ENCODE results near the gene IPP.

IPP gene

GRCh38 chr1:45667321-45668111 lies 82.9 kb downstream of the IPP start:
- DNase-seq (ENCODE audit: extremely low read depth, low read depth), result no peak
- no peak for TF ChIP-seq CTCF (IDR thresholded peaks at IDR 0.05; ENCODE audit: low read depth, low read length)

GRCh38 chr1:45666836-45667235 lies 83.6 kb downstream of the IPP start:
- no peak for DNase-seq (ENCODE audit: extremely low read depth, low read depth)
- no peak for TF ChIP-seq CTCF (IDR thresholded peaks at IDR 0.05; ENCODE audit: low read depth, low read length)

GRCh38 chr1:45660336-45660735 lies 90.1 kb downstream of the IPP start:
- no peak for DNase-seq (ENCODE audit: extremely low read depth, low read depth)
- TF ChIP-seq CTCF (IDR thresholded peaks at IDR 0.05; ENCODE audit: low read depth, low read length), result no peak

GRCh38 chr1:45659222-45659621 lies 91.2 kb downstream of the IPP start:
- DNase-seq (ENCODE audit: extremely low read depth, low read depth), result no peak

GRCh38 chr1:45658171-45658570 lies 92.3 kb downstream of the IPP start:
- no peak for TF ChIP-seq CTCF (IDR thresholded peaks at IDR 0.05; ENCODE audit: low read depth, low read length)
- no peak for DNase-seq (ENCODE audit: extremely low read depth, low read depth)

More at GRCh38 chr1:45659222-45659621, 91.2 kb downstream of the IPP start:
- TF ChIP-seq CTCF (IDR thresholded peaks at IDR 0.05; ENCODE audit: low read depth, low read length), result no peak

- TF ChIP-seq CTCF (IDR thresholded peaks at IDR 0.05; ENCODE audit: low read depth, low read length), result no peak
- no peak for DNase-seq (ENCODE audit: extremely low read depth, low read depth)
Observed at GRCh38 chr1:45656573-45657226, 93.8 kb downstream of the IPP start.

- no peak for TF ChIP-seq CTCF (IDR thresholded peaks at IDR 0.05; ENCODE audit: low read depth, low read length)
- peak; percentile 42 for DNase-seq (ENCODE audit: extremely low read depth, low read depth)
Observed at GRCh38 chr1:45654540-45655280, 95.7 kb downstream of the IPP start.
